ENCODE measurements around the gene CLEC2L. TPM values are rescaled to one million over a fixed set of nuclear protein-coding genes. Genes with fewer than 3 reads are reported as not detected.
A peak's percentile ranks its signal among the peaks of the same experiment; 100 is the strongest.

Gene CLEC2L
- total RNA-seq, 3 donors from 2014 or later (not counting 1 experiment from before 2014, with no cell fraction given) = 0.71 TPM; not detected in 2

GRCh38 chr7:139582671-139583155, 59.2 kb downstream of the CLEC2L start:
- H3K36me3 Mint-ChIP-seq = no peaks in the 10 kb centered on the region
- no peak overlapping the region for H3K4me3 Mint-ChIP-seq
- DNase-seq (no peak), ATAC-seq (peak; percentile 34 to 86 (median 59))
- H3K27ac ChIP-seq (ENCODE audit: low read length) = no peak overlapping the region
- H3K27ac Mint-ChIP-seq = peak overlapping the region; percentile 23 to 65
- H3K27me3 Mint-ChIP-seq (ENCODE audit: low read depth in 2 of 2) = no peaks in the 10 kb centered on the region
- WGBS (ENCODE audit: insufficient coverage) = 37% methylated on average over 12 of the region's 14 CpGs
- H3K27me3 ChIP-seq (ENCODE audit: control insufficient read depth, insufficient read depth, low read length) = no peaks in the 10 kb centered on the region
- no peaks in the 10 kb centered on the region for H3K9me3 Mint-ChIP-seq
- no peak for TF ChIP-seq CTCF (IDR thresholded peaks at IDR 0.05)
- H3K4me3 ChIP-seq (ENCODE audit: low read length) = no peak overlapping the region
- intact Hi-C loops (cut with micrococcal nuclease) = no loop called here
- H3K9me3 ChIP-seq (ENCODE audit: control insufficient read depth, insufficient read depth, low read length) = no peaks in the 10 kb centered on the region
- peaks cover 53% of the 10 kb centered on the region for H3K36me3 ChIP-seq (ENCODE audit: control insufficient read depth, insufficient read depth, low read length)
- H3K4me1 Mint-ChIP-seq = peaks cover 18 to 25% of the 10 kb centered on the region in 2 donors
- peaks cover 21% of the 10 kb centered on the region for H3K4me1 ChIP-seq (ENCODE audit: control insufficient read depth, insufficient read depth, low read length)

GRCh38 chr7:139583826-139584553, 60.5 kb downstream of the CLEC2L start:
- Mint-ChIP-seq H3K27ac (no peak overlapping the region), H3K9me3 (no peaks in the 10 kb centered on the region), H3K27me3 (ENCODE audit: low read depth in 2 of 2) (no peaks in the 10 kb centered on the region), H3K4me3 (no peak overlapping the region), H3K36me3 (no peaks in the 10 kb centered on the region), H3K4me1 (peaks cover 18 to 25% of the 10 kb centered on the region in 2 donors)
- intact Hi-C loops (cut with micrococcal nuclease) = no loop called here
- H3K9me3 ChIP-seq (ENCODE audit: control insufficient read depth, insufficient read depth, low read length) = no peaks in the 10 kb centered on the region
- DNase-seq = no peak
- no peak for ATAC-seq
- TF ChIP-seq CTCF (IDR thresholded peaks at IDR 0.05) = no peak
- peaks cover 21% of the 10 kb centered on the region for H3K4me1 ChIP-seq (ENCODE audit: control insufficient read depth, insufficient read depth, low read length)
- no peak overlapping the region for H3K4me3 ChIP-seq (ENCODE audit: low read length)
- H3K27me3 ChIP-seq (ENCODE audit: control insufficient read depth, insufficient read depth, low read length) = no peaks in the 10 kb centered on the region
- WGBS (ENCODE audit: insufficient coverage) = 91% methylated on average over 15 of the region's 15 CpGs
- H3K36me3 ChIP-seq (ENCODE audit: control insufficient read depth, insufficient read depth, low read length) = peaks cover 56% of the 10 kb centered on the region
- H3K27ac ChIP-seq (ENCODE audit: low read length) = no peak overlapping the region

DNA sequence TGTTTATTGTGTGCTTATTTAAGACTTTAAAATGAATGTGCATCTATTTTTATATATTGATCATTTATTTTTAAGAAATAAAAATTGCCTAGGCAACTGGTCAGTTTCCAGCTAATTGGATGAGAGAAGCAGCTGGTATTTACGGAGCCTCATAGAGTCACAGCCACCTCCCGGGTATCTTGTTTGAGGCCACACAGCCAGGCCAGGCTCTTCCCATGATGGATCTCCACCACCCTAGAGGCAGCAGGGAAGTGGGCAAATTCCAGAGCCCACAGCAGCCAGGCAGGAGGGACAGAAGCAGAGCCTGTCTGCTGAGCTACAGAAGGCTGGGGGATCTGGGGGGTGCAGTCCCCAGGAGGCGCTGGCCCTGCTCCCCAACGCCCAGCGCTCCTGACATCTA, 61.6 kb downstream of the CLEC2L start:
- no peak for ATAC-seq
- peaks cover 52% of the 10 kb centered on the region for H3K36me3 ChIP-seq (ENCODE audit: control insufficient read depth, insufficient read depth, low read length)
- intact Hi-C loops (cut with micrococcal nuclease) = no loop called here
- H3K4me1 ChIP-seq (ENCODE audit: control insufficient read depth, insufficient read depth, low read length) = peaks cover 21% of the 10 kb centered on the region
- Mint-ChIP-seq H3K36me3 (peaks cover 6% of the 10 kb centered on the region), H3K27ac (no peak overlapping the region), H3K27me3 (ENCODE audit: low read depth in 2 of 2) (no peaks in the 10 kb centered on the region), H3K4me3 (no peak overlapping the region), H3K4me1 (peaks cover 18 to 25% of the 10 kb centered on the region in 2 donors), H3K9me3 (no peaks in the 10 kb centered on the region)
- no peaks in the 10 kb centered on the region for H3K9me3 ChIP-seq (ENCODE audit: control insufficient read depth, insufficient read depth, low read length)
- no peak for DNase-seq
- H3K4me3 ChIP-seq (ENCODE audit: low read length) = no peak overlapping the region
- no peak for TF ChIP-seq CTCF (IDR thresholded peaks at IDR 0.05)
- WGBS (ENCODE audit: insufficient coverage) = 78% methylated on average over 5 of the region's 5 CpGs
- no peak overlapping the region for H3K27ac ChIP-seq (ENCODE audit: low read length)
- H3K27me3 ChIP-seq (ENCODE audit: control insufficient read depth, insufficient read depth, low read length) = no peaks in the 10 kb centered on the region

Measured in natural killer cell (primary cell).